ENCODE data around the gene CEP85L.

GRCh38 chr6:118645395-118645794, 6.0 kb downstream of the CEP85L start:
- TF ChIP-seq SP1 (IDR thresholded peaks at IDR 0.05; ENCODE audit: low read depth) (no peak), CTCF (IDR thresholded peaks at IDR 0.05 in 2 of 3, conservative IDR thresholded peaks at IDR 0.05 in 1 of 3; ENCODE audit: borderline replicate concordance in 1 of 3, insufficient read depth in 1 of 3, low read depth in 2 of 3, low read length in 2 of 3) (no peak), EZH2 (IDR thresholded peaks at IDR 0.05) (no peak), POLR2AphosphoS5 (IDR thresholded peaks at IDR 0.05; ENCODE audit: low read depth, low read length) (no peak), RAD21 (IDR thresholded peaks at IDR 0.05; ENCODE audit: low read depth) (no peak), POLR2A (IDR thresholded peaks at IDR 0.05; ENCODE audit: borderline replicate concordance, extremely low read depth, insufficient read depth, insufficient read length) (no peak), MAX (IDR thresholded peaks at IDR 0.05) (no peak), JUND (IDR thresholded peaks at IDR 0.05) (no peak), ZBTB33 (IDR thresholded peaks at IDR 0.05; ENCODE audit: extremely low read depth, insufficient replicate concordance, low read length) (no peak), SIN3A (IDR thresholded peaks at IDR 0.05; ENCODE audit: low read depth) (no peak), EZH2phosphoT487 (IDR thresholded peaks at IDR 0.05; ENCODE audit: borderline replicate concordance) (no peak), REST (IDR thresholded peaks at IDR 0.05; ENCODE audit: low read depth) (no peak)

Data from HCT116 (cell line).